Liver (tissue), 9 donors: Measurements from ENCODE around the gene SLC1A5. TPM values are rescaled to one million over a fixed set of nuclear protein-coding genes. Genes with fewer than 3 reads are reported as not detected.

Source experiments
- DNase-seq: peaks from one replicate; pipeline ENCODE4 v3.0.0-alpha.2; 2017; ENCODE audit warnings: low spot score
- H3K27ac ChIP-seq, 2 donors: one replicate each; pipeline ENCODE4 v1.7.0; 2013; ENCODE audit warnings: inconsistent platforms in 2 of 2, low read length in 2 of 2, control low read depth in 1 of 2, low read depth in 1 of 2, mild to moderate bottlenecking in 1 of 2
- H3K27me3 ChIP-seq, 4 donors: one replicate each; pipeline versions ENCODE4 v1.6.1 to v1.7.0; 2013; ENCODE audit warnings: low read length in 3 of 4, inconsistent platforms in 1 of 4, mild to moderate bottlenecking in 1 of 4, moderate library complexity in 1 of 4; ENCODE audit not compliant: control insufficient read depth in 4 of 4, insufficient read depth in 4 of 4
- H3K36me3 ChIP-seq, 4 donors: one replicate each; pipeline versions ENCODE4 v1.6.1 to v1.7.0; 2013; ENCODE audit warnings: low read length in 3 of 4, mild to moderate bottlenecking in 3 of 4, low read depth in 1 of 4, moderate library complexity in 1 of 4; ENCODE audit not compliant: control insufficient read depth in 4 of 4, insufficient read depth in 3 of 4
- H3K4me1 ChIP-seq, 4 donors: one replicate each; pipeline versions ENCODE4 v1.6.1 to v1.7.0; 2013; ENCODE audit warnings: low read length in 3 of 4, mild to moderate bottlenecking in 3 of 4, moderate library complexity in 1 of 4; ENCODE audit not compliant: control insufficient read depth in 4 of 4, insufficient read depth in 4 of 4
- H3K4me3 ChIP-seq, 3 donors: one replicate each; pipeline versions ENCODE4 v1.6.1 to v1.7.0; 2013; ENCODE audit warnings: low read length in 3 of 3, control low read depth in 1 of 3, low read depth in 1 of 3, mild to moderate bottlenecking in 1 of 3
- H3K9ac ChIP-seq, 2 donors: one replicate each; pipeline ENCODE4 v1.7.0; 2013; ENCODE audit warnings: low read length in 2 of 2, mild to moderate bottlenecking in 2 of 2, moderate library complexity in 2 of 2, control low read depth in 1 of 2, low read depth in 1 of 2
- H3K9me3 ChIP-seq, 4 donors: one replicate each; pipeline versions ENCODE4 v1.6.1 to v1.7.0; 2013; ENCODE audit warnings: low read length in 3 of 4; ENCODE audit not compliant: control insufficient read depth in 4 of 4
- CTCF ChIP-seq: fragments of 150-350 bp; IDR thresholded peaks from 2 replicates; pipeline ENCODE4 v1.5.1; 2017; ENCODE audit warnings: improper control_type of control experiment, low read depth, low read length; ENCODE audit not compliant: missing input control
- EGR1 ChIP-seq, 2 donors: IDR thresholded peaks; 2 replicates each; pipeline ENCODE4 v1.6.1; 2016 to 2018; ENCODE audit warnings: antibody characterized with exemption in 2 of 2, low read depth in 2 of 2
- FOXA1 ChIP-seq: IDR thresholded peaks from 2 replicates; pipeline ENCODE4 v1.6.1; 2016; ENCODE audit warnings: antibody characterized with exemption
- GABPA ChIP-seq, 2 donors: IDR thresholded peaks in 1 of 2; conservative IDR thresholded peaks in 1 of 2; 2 replicates each; pipeline ENCODE4 v1.6.1; 2016; ENCODE audit warnings: antibody characterized with exemption in 2 of 2, mild to moderate bottlenecking in 1 of 2, moderate library complexity in 1 of 2
- HNF4A ChIP-seq, 2 donors: conservative IDR thresholded peaks; 2 replicates each; pipeline ENCODE4 v1.6.1; 2016; ENCODE audit warnings: antibody characterized with exemption in 2 of 2, mild to moderate bottlenecking in 2 of 2
- JUND ChIP-seq, 2 donors: IDR thresholded peaks; 2 replicates each; pipeline ENCODE4 v1.6.1; 2016; ENCODE audit warnings: antibody characterized with exemption in 2 of 2
- NR2F2 ChIP-seq: IDR thresholded peaks from 2 replicates; pipeline ENCODE4 v1.6.1; 2016; ENCODE audit warnings: antibody characterized with exemption
- RAD21 ChIP-seq, 2 donors: IDR thresholded peaks; 2 replicates each; pipeline ENCODE4 v1.6.1; 2016; ENCODE audit warnings: antibody characterized with exemption in 2 of 2, mild to moderate bottlenecking in 2 of 2
- REST ChIP-seq: IDR thresholded peaks from 2 replicates; pipeline ENCODE4 v1.6.1; 2016; ENCODE audit warnings: antibody characterized with exemption, mild to moderate bottlenecking
- RXRA ChIP-seq, 2 donors: IDR thresholded peaks; 2 replicates each; pipeline ENCODE4 v1.6.1; 2017 to 2018; ENCODE audit warnings: antibody characterized with exemption in 2 of 2, mild to moderate bottlenecking in 1 of 2
- TAF1 ChIP-seq: conservative IDR thresholded peaks from 2 replicates; pipeline ENCODE4 v1.6.1; 2016; ENCODE audit warnings: antibody characterized with exemption, mild to moderate bottlenecking
- YY1 ChIP-seq: IDR thresholded peaks from 2 replicates; pipeline ENCODE4 v1.6.1; 2016; ENCODE audit warnings: antibody characterized with exemption, mild to moderate bottlenecking
- ZBTB33 ChIP-seq: IDR thresholded peaks from 2 replicates; pipeline ENCODE4 v1.6.1; 2016; ENCODE audit warnings: antibody characterized with exemption
- WGBS: extraction: QIAGEN DNeasy Blood & Tissue Kit; methylation state at CpG from one replicate; pipeline ENCODE4 v1.1.7; 2013; 5-methylcytosine and 5-hydroxymethylcytosine counted together
- polyA plus RNA-seq, 2 donors: library from polyadenylated mRNA; stranded (reverse) in 1 of 2; unstranded in 1 of 2; fragments of 200-250 nt in 1 of 2; fragments of >200 nt in 1 of 2; fragmentation: Nextera tagmentation in 1 of 2; extraction: Ambion mirVana in 1 of 2; gene quantifications; one replicate each; pipeline versions ENCODE4 v1.2.1 to v1.2.3, GENCODE V29; 2013 to 2015
- total RNA-seq, 2 donors: library from RNA; depleted of rRNA; stranded (reverse); fragments of >200 nt; gene quantifications; one replicate each; pipeline ENCODE4 v1.2.3, GENCODE V29; 2014
- TF ChIP-seq, protein P1 (sequence below): IDR thresholded peaks from 2 replicates; pipeline ENCODE4 v1.6.1; 2016; ENCODE audit warnings: antibody characterized with exemption
- TF ChIP-seq, protein P2 (sequence below): IDR thresholded peaks from 2 replicates; pipeline ENCODE4 v1.6.1; 2016; ENCODE audit warnings: antibody characterized with exemption
- donor health status: healthy.
- donor health status: healthy.
- donor health status: healthy.
- donor health status: healthy.
- donor health status: healthy.

The SLC1A5 gene
- total and polyA plus RNA-seq, 4 donors: 1.5 to 90.8 (median 6.1) TPM

DNA sequence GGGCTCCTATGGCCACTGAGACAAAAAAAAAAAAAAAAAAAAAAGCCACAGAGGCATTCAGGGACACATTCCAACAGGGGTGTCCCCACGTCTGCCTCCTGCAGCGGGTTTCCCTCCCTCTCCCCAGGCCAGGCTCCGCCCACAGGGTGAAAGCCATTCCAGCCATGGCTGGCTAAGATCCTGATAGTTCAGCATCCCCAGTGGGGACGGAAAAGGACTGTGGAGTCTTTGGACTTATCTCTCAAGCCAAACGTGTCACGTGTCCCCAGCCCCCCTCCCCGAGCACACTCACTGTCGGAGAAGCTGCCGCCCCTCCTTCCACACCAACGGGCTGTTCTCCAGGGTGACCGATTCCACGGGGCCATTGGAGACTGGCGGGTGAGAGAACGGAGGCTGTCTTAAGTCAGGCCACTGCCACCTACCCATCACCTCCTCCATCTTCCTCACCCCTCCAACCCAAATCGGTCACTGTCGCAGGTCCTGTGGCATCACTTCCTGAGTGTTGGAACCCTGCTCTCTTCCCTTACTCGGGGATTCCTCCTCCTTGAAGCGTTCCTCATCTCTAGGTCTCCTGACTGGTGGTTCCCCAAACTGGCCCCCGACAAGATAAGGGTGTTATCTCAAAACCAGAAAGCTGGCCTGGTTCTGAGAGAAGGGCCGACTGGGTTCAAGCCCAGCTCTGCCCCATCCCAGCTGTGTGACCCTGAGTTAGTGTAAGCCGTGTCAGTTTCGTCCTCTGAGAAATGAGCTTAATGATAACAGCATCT, 51.7 kb downstream of the SLC1A5 start:
- TF ChIP-seq, protein P1, sequence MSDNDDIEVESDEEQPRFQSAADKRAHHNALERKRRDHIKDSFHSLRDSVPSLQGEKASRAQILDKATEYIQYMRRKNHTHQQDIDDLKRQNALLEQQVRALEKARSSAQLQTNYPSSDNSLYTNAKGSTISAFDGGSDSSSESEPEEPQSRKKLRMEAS: no peak
- TF ChIP-seq RXRA (IDR thresholded peaks at IDR 0.05): peak in 1 of 2 donors; percentile 28
- peaks cover 0 to 34% (median 22%) of the 10 kb centered on the region in 4 donors for H3K4me1 ChIP-seq
- 72% methylated on average over 22 of the region's 22 CpGs for WGBS
- no peaks in the 10 kb centered on the region for H3K9me3 ChIP-seq
- H3K36me3 ChIP-seq: peaks cover 2 to 19% (median 16%) of the 10 kb centered on the region in 4 donors
- no peak overlapping the region for H3K9ac ChIP-seq
- no peaks in the 10 kb centered on the region for H3K27me3 ChIP-seq
- DNase-seq: peak; percentile 78
- no peak overlapping the region for H3K4me3 ChIP-seq
- H3K27ac ChIP-seq: no peak overlapping the region

- no peak overlapping the region for H3K4me3 ChIP-seq
- no peak overlapping the region for H3K27ac ChIP-seq
- H3K9ac ChIP-seq: no peak overlapping the region
- TF ChIP-seq FOXA1: no peak
- no peak for TF ChIP-seq RAD21 (IDR thresholded peaks at IDR 0.05)
- TF ChIP-seq YY1: no peak
- TF ChIP-seq EGR1 (IDR thresholded peaks at IDR 0.05; ENCODE audit: low read depth in 2 of 2): no peak
- TF ChIP-seq RXRA (IDR thresholded peaks at IDR 0.05): no peak
- no peak for TF ChIP-seq GABPA (IDR thresholded peaks at IDR 0.05 in 1 of 2, conservative IDR thresholded peaks at IDR 0.05 in 1 of 2)
- no peak for TF ChIP-seq CTCF
- TF ChIP-seq REST: no peak
- no peak for TF ChIP-seq ZBTB33
- TF ChIP-seq TAF1: no peak
- TF ChIP-seq, protein P2, sequence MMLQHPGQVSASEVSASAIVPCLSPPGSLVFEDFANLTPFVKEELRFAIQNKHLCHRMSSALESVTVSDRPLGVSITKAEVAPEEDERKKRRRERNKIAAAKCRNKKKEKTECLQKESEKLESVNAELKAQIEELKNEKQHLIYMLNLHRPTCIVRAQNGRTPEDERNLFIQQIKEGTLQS: no peak
- TF ChIP-seq, protein P1: no peak
- no peak for TF ChIP-seq JUND (IDR thresholded peaks at IDR 0.05)
- TF ChIP-seq NR2F2: no peak
- no peak for TF ChIP-seq HNF4A (conservative IDR thresholded peaks at IDR 0.05)
- no peaks in the 10 kb centered on the region for H3K27me3 ChIP-seq
- 77% methylated on average over 11 of the region's 11 CpGs for WGBS
- H3K9me3 ChIP-seq: no peaks in the 10 kb centered on the region
- peaks cover 12 to 40% (median 22%) of the 10 kb centered on the region in 4 donors for H3K36me3 ChIP-seq
- no peak for DNase-seq
- peaks cover 0 to 31% (median 15%) of the 10 kb centered on the region in 4 donors for H3K4me1 ChIP-seq
Measured at GRCh38 chr19:46733690-46734292, 54.6 kb downstream of the SLC1A5 start.
